GM12864 (cell line): ENCODE measurements around the gene EPHB1.

Source experiments
- DNase-seq: peaks from one replicate; pipeline ENCODE4 v3.0.0-alpha.2; 2011; ENCODE audit warnings: low read depth
- H3K4me3 ChIP-seq: 2 replicates; pipeline ENCODE4 v1.5.1; 2011; ENCODE audit warnings: mild to moderate bottlenecking, low read depth, low read length, control low read depth
- CTCF ChIP-seq: IDR thresholded peaks from 2 replicates; pipeline ENCODE4 v1.5.1; 2011; ENCODE audit warnings: low read depth, mild to moderate bottlenecking, moderate library complexity, low read length, control low read depth, inconsistent platforms; ENCODE audit errors: missing control alignments

Gene EPHB1

GRCh38 chr3:135009014-135009413 is 214.0 kb downstream of the EPHB1 start:
- no peak for DNase-seq
- no peak for TF ChIP-seq CTCF
- no peak overlapping the region for H3K4me3 ChIP-seq

- H3K4me3 ChIP-seq: no peak overlapping the region
- no peak for DNase-seq
- TF ChIP-seq CTCF: no peak
Measured at GRCh38 chr3:135012101-135012500, 217.0 kb downstream of the EPHB1 start.

- no peak for DNase-seq
- no peak for TF ChIP-seq CTCF
- H3K4me3 ChIP-seq: no peak overlapping the region
Measured at GRCh38 chr3:135013206-135013605, 218.1 kb downstream of the EPHB1 start.

GRCh38 chr3:135014566-135014965 is 219.5 kb downstream of the EPHB1 start:
- no peak for TF ChIP-seq CTCF
- no peak for DNase-seq
- H3K4me3 ChIP-seq: no peak overlapping the region

GRCh38 chr3:135017003-135017893 is 222.2 kb downstream of the EPHB1 start:
- H3K4me3 ChIP-seq: no peak overlapping the region
- TF ChIP-seq CTCF: no peak
- no peak for DNase-seq

- no peak for TF ChIP-seq CTCF
- DNase-seq: peak; percentile 18
- H3K4me3 ChIP-seq: no peak overlapping the region
Measured at GRCh38 chr3:135018149-135018923, 223.3 kb downstream of the EPHB1 start.
